RWPE2 (cell line): ENCODE data around the gene DPF3.
A peak's percentile ranks its signal among the peaks of the same experiment; 100 is the strongest.

Experiments used
- ATAC-seq: fragments of 200-7000 bp; cut with Tn5 transposase; 3 replicates; pipeline ENCODE4 v1.9.1; 2021; ENCODE audit warnings: low read depth
- DNase-seq: peaks from one replicate; pipeline ENCODE4 v3.0.0-alpha.2; 2020; ENCODE audit warnings: low spot score
- H3K27ac ChIP-seq: fragments of 450-650 bp; 2 replicates; pipeline ENCODE4 v1.5.1; 2017; ENCODE audit warnings: mild to moderate bottlenecking; ENCODE audit not compliant: poor library complexity, severe bottlenecking
- H3K27me3 ChIP-seq: fragments of 250-450 bp; sonication (Bioruptor Pico); 2 replicates; pipeline ENCODE4 v1.5.1; 2021; ENCODE audit warnings: mild to moderate bottlenecking, moderate library complexity; ENCODE audit not compliant: insufficient read depth, poor library complexity, severe bottlenecking
- H3K36me3 ChIP-seq: fragments of 250-450 bp; sonication (Bioruptor Pico); 2 replicates; pipeline ENCODE4 v1.5.1; 2020; ENCODE audit warnings: low read depth, mild to moderate bottlenecking, moderate library complexity
- H3K4me1 ChIP-seq: fragments of 250-450 bp; sonication (Bioruptor Pico); 2 replicates; pipeline ENCODE4 v1.5.1; 2021; ENCODE audit warnings: mild to moderate bottlenecking, moderate library complexity; ENCODE audit not compliant: insufficient read depth, poor library complexity, severe bottlenecking
- H3K4me3 ChIP-seq: fragments of 250-450 bp; sonication (Bioruptor Pico); 2 replicates; pipeline ENCODE4 v1.5.1; 2021; ENCODE audit warnings: mild to moderate bottlenecking, moderate library complexity; ENCODE audit not compliant: severe bottlenecking
- H3K9me3 ChIP-seq: fragments of 250-450 bp; sonication (Bioruptor Pico); 2 replicates; pipeline ENCODE4 v1.5.1; 2021; ENCODE audit warnings: mild to moderate bottlenecking, moderate library complexity; ENCODE audit not compliant: severe bottlenecking
- TF ChIP-seq, protein P1 (sequence below): fragments of 450-650 bp; IDR thresholded peaks from one replicate; pipeline ENCODE4 v1.5.1; 2017; ENCODE audit warnings: mild to moderate bottlenecking, moderate library complexity; ENCODE audit not compliant: poor library complexity, severe bottlenecking

DPF3 gene

DNA sequence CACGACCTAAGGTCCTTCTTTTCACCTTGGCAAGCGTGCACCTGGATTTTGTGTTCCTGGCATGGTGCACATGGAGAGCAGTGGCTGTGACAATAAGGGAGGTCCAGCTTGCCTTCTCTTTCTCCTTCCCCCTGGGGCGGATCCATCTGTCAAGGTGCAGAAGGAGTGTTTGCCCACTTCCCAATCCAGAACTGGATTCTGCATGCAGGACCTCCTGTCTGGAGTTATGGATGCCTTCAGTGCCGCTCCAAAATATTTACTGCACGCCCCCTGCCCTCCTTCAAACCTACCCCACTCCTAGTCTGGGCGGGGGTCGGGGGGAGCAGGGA, 192.7 kb downstream of the DPF3 start:
- no peaks in the 10 kb centered on the region for H3K9me3 ChIP-seq
- H3K4me3 ChIP-seq, result no peak overlapping the region
- no peak overlapping the region for H3K27ac ChIP-seq
- H3K27me3 ChIP-seq, result no peaks in the 10 kb centered on the region
- DNase-seq (no peak), ATAC-seq (no peak)
- no peaks in the 10 kb centered on the region for H3K36me3 ChIP-seq
- no peaks in the 10 kb centered on the region for H3K4me1 ChIP-seq
- TF ChIP-seq, protein P1, sequence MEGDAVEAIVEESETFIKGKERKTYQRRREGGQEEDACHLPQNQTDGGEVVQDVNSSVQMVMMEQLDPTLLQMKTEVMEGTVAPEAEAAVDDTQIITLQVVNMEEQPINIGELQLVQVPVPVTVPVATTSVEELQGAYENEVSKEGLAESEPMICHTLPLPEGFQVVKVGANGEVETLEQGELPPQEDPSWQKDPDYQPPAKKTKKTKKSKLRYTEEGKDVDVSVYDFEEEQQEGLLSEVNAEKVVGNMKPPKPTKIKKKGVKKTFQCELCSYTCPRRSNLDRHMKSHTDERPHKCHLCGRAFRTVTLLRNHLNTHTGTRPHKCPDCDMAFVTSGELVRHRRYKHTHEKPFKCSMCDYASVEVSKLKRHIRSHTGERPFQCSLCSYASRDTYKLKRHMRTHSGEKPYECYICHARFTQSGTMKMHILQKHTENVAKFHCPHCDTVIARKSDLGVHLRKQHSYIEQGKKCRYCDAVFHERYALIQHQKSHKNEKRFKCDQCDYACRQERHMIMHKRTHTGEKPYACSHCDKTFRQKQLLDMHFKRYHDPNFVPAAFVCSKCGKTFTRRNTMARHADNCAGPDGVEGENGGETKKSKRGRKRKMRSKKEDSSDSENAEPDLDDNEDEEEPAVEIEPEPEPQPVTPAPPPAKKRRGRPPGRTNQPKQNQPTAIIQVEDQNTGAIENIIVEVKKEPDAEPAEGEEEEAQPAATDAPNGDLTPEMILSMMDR, result no peak

DNA sequence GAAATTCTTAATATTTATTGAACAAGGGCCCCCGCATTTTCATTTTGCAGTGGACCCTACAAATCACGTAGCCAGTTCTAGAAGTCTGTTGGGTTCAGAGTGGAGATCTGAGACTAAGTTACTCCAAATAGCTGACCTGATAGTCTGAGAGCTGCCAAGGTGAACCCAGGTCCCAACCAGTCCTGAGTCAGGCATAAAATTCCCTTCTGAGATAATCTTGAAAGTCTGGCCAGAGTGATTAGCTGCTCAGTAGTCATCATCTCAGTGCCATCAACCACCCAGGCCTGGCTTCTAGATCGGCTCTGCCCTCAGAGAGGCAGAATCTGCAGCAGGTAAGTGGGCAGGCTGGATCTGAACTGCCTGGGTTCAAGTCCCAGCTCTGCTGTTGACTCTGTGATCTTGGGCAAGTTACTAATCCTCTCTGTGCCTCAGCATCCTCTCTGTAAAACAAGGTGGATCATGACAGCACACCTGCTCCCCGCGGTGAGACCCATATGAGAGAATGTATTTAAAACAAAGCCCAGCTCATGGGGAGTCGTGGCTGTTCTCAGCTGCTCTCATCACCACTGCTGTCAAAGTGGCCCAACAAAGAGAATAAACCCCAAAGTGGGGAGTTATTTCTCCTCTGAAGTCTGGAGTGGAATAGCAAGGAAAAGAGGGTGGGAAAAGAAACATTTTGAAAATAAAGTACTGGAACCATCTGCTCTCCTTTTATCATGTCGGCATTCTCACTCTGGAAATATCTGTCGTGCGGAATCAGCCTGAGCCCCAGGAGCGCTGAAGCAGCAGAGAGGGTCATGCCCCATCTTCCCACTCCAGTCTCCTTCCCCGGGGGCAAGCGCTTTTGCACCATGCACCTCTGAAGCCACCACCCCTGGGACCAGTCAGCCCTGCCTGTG, 193.3 kb downstream of the DPF3 start:
- H3K4me1 ChIP-seq, result no peaks in the 10 kb centered on the region
- no peak overlapping the region for H3K4me3 ChIP-seq
- H3K27ac ChIP-seq, result no peak overlapping the region
- TF ChIP-seq, protein P1, result no peak
- no peak for DNase-seq
- no peaks in the 10 kb centered on the region for H3K36me3 ChIP-seq
- H3K27me3 ChIP-seq, result no peaks in the 10 kb centered on the region
- no peaks in the 10 kb centered on the region for H3K9me3 ChIP-seq
- no peak for ATAC-seq

DNA sequence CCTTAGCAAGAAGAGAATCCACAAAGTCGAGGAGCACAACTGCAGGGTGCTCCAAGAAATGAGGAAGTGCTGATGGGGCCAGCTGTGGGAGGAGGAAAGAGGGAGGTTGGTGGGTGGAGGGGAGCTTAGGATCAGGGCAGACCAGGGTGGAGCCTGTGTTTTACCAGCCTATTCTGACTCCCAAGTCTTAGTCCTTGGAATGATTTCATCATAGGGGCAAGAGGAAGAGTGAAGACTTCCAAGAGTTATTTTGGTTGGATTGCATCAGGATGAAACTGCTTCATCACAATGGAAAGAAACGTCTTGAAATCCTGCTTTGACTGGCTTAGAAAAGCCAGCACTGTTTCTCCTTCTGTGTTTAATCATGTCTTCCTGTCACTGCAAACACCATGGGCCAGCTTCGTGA, 194.0 kb downstream of the DPF3 start:
- ATAC-seq, result peak; percentile 50
- TF ChIP-seq, protein P1, result no peak
- Histone ChIP-seq H3K36me3 (no peaks in the 10 kb centered on the region), H3K27me3 (no peaks in the 10 kb centered on the region), H3K4me3 (no peak overlapping the region), H3K27ac (no peak overlapping the region), H3K4me1 (no peaks in the 10 kb centered on the region), H3K9me3 (no peaks in the 10 kb centered on the region)
- DNase-seq, result no peak

DNA sequence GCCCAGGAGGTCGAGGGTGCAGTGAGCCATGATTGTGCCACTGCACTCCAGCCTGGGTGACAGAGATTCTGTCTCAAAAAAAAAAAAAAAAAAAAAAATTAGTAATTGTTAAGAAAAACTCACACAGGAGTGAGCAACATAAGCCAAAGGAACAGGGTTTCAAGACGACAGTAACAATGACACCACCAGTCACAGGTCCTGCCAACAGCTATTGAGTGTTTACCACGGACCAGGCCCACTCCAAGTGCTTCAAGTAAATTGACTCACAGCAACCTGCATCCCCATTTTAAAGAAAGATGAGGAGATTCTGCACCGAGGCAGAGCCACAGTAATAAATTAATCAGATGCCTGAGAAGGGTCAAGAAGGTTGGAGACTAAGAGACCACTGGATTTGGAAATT, 194.5 kb downstream of the DPF3 start:
- TF ChIP-seq, protein P1, result no peak
- ATAC-seq, result no peak
- DNase-seq, result no peak
- H3K4me1 ChIP-seq, result no peaks in the 10 kb centered on the region
- no peaks in the 10 kb centered on the region for H3K36me3 ChIP-seq
- H3K27ac ChIP-seq, result no peak overlapping the region
- no peak overlapping the region for H3K4me3 ChIP-seq
- no peaks in the 10 kb centered on the region for H3K27me3 ChIP-seq
- no peaks in the 10 kb centered on the region for H3K9me3 ChIP-seq

DNA sequence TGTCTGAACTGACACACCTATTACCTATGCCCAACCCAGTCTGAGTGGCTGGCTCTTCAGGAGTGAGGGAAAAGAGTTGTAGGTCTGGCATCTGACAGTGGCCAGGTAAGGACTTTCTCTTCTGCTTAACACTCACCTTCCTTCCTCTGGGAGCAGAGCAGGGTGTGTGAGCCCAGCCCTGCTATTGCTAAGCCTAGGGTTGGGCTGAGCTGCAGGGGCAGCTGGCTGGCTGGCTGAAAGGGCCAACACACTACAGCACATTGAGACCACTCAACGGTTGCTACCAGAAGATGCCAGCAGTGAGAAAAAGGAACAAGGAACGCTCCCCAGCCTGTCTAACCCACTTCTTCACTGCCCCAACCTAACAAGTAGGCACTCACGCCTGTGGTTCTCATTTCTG, 201.2 kb downstream of the DPF3 start:
- DNase-seq (no peak), ATAC-seq (peak; percentile 83)
- Histone ChIP-seq H3K4me1 (no peaks in the 10 kb centered on the region), H3K27me3 (no peaks in the 10 kb centered on the region), H3K36me3 (no peaks in the 10 kb centered on the region), H3K27ac (no peak overlapping the region), H3K4me3 (no peak overlapping the region), H3K9me3 (no peaks in the 10 kb centered on the region)
- TF ChIP-seq, protein P1, result no peak
